ENCODE results near the gene CNOT1.

Gene CNOT1

GRCh38 chr16:58515125-58515870, 114.3 kb downstream of the CNOT1 start, which contains the start of gene SETD6:
SETD6 (plus strand) TSS chr16:58515517; CDS start chr16:58515538, 21 bp downstream.
- DNase-seq = peak; percentile 23

- no peak for DNase-seq
Measured at GRCh38 chr16:58513874-58514273, 115.8 kb downstream of the CNOT1 start.

- DNase-seq = no peak
Measured at GRCh38 chr16:58511933-58512815, 117.5 kb downstream of the CNOT1 start.

- no peak for DNase-seq
Measured at GRCh38 chr16:58510776-58511628, 118.6 kb downstream of the CNOT1 start.

GRCh38 chr16:58510097-58510775, 119.4 kb downstream of the CNOT1 start:
- DNase-seq = no peak

GRCh38 chr16:58509256-58510096, 120.2 kb downstream of the CNOT1 start:
- no peak for DNase-seq

GRCh38 chr16:58508671-58509251, 120.9 kb downstream of the CNOT1 start:
- no peak for DNase-seq

- no peak for DNase-seq
Measured at GRCh38 chr16:58507963-58508670, 121.5 kb downstream of the CNOT1 start.

GRCh38 chr16:58507195-58507962, 122.2 kb downstream of the CNOT1 start:
- no peak for DNase-seq

- DNase-seq = no peak
Measured at GRCh38 chr16:58506241-58507194, 123.1 kb downstream of the CNOT1 start.

GRCh38 chr16:58503863-58504688, 125.5 kb downstream of the CNOT1 start:
- no peak for DNase-seq

- no peak for DNase-seq
Measured at GRCh38 chr16:58503166-58503862, 126.3 kb downstream of the CNOT1 start.

GRCh38 chr16:58502217-58502921, 127.3 kb downstream of the CNOT1 start:
- no peak for DNase-seq

GRCh38 chr16:58501242-58502131, 128.1 kb downstream of the CNOT1 start:
- no peak for DNase-seq

Data from NCI-H1417 treated with DMSO at 0.1 percent for 48 hours (cell line).